AG08396 (cell line): Measurements from ENCODE around the gene PDZRN4.
"Not testable (repeated sequence)": the region's sequence is repeated elsewhere in the genome, so short reads cannot be mapped to it uniquely, and the experiment has no call there.

Source experiments
- DNase-seq: peaks from one replicate; pipeline ENCODE4 v3.0.0; 2012; ENCODE audit warnings: low spot score, mixed read lengths

PDZRN4 gene

DNA sequence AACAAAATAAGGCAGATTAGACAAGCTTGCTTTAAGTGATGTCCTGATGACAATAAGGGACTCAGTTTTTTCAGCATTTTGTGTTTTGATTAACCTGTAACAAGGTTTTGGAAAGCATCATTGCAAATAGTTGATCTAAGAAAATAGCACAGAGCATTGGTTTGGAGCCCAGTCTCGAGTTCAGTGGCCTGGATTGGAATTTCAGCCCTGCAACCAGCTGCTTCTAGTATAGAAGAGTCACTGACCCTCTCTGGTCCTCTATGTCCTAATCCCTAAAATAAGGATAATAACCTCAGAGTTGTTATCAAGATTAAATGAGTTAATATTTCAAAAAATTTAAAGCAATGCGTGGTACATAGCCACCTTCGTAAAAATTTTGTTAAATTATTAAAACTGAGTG lies 25.5 kb downstream of the PDZRN4 start:
- DNase-seq: no peak

DNA sequence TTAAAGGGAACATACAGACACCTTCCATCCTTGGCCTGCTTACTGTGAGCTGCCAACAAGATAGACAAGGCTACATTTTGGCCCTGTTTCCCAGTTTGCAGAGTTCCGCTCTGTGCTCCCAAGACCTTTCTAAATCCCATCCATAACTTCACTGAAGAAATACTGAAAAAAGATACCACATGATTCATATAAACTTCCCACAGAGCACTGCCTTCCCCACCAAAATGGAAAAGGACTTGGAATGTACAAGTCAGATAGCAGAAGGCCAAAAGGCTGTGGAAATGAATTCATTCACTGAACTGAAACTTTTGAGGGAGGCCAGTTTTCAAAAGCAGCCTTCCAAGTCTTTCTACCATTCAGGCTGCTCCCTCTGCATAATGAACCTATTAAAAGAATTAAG lies 29.6 kb downstream of the PDZRN4 start:
- DNase-seq: no peak

DNA sequence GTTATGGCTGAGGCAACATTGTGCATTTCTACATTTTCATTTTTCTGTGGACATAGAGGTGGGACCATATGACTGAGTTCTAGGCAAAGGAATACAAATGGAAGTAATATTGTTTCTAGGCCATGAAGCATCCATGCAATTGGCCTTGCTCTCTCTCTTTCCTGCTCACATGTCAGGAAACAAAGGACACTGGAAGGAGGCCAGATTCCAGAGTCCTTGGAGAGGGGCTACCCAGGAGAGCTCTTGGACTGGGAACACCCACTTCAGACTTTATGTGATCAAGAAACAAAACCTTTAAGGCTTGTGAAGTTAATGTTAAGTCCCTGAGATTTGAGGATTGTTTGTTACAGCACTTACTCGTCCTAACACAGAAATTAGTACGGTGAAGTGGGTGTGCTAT lies 32.8 kb downstream of the PDZRN4 start:
- no peak for DNase-seq

DNA sequence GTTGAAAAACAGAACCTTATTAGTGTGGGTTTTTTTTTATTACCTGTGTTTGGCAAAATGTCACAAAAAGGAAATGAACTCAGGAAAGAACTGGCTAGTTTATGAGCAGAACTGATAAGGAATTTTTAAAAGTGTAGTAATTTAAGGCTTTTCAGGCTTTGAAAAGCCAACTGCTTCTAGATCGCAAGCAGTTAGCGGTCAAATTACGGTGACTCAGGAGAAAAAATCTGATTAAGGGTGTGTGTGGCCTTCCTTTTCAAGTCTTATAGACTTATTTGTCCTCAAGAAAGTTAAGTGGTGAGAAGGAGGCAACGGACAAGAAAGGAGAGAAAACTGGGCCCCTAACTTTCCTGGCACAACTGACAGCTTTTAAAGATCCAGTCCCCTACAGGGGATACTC lies 33.4 kb downstream of the PDZRN4 start:
- DNase-seq: no peak

DNA sequence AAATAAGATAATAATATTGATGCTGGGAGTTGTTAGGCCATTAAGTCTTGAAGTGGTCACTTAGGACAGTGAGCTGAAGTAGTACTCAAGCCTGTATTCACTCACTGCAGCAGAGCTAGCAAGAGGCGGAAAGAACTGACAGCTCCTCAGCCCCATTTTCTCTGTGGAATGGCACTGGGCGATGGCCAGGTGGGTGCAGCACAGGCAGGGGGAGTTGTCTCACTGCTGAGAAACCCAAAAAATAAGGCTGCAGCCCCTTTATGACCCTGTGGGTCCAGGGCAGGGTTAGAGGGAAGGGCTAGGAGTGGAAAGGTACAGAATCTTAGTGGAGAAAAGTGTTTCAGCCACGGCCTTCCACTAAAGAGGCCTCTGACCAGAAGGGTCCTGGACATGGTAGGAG lies 35.5 kb downstream of the PDZRN4 start:
- DNase-seq: no peak

DNA sequence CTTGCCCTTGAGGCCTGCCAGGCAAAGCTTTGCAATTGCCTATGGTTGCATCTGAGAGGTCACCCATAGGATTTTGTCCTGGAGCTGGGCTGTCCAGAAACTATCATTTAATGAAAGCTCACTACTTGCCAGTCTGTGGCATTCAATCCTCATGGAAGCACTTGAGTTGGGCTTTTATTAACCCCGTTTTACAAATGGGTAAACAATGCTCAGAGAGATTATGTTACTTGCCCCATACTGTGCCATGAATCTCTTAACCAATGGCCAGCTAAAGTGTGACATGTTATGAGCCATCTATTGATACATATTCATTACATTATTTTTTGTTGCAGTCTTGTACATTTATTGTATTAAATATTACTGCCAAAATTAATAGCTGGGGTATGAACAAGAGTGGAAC lies 35.9 kb downstream of the PDZRN4 start:
- DNase-seq: no peak

DNA sequence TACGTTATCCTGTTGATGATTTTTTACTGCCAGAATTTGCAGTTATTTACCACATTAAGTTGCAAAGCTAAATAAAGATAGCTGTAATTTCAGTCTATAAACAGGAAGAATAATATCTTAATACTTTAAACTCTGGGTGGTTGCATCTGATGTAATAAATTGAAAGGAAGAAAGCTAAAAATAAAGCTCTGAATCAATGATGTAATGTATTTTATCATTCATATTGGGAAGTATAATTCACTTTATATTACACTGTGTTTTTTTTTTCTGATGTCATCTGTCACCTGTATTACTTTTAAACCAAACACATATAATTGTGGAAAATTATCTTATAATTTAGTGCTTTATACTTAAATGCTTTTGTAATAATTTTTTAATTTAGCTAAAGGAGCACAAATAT lies 37.1 kb downstream of the PDZRN4 start:
- no peak for DNase-seq

DNA sequence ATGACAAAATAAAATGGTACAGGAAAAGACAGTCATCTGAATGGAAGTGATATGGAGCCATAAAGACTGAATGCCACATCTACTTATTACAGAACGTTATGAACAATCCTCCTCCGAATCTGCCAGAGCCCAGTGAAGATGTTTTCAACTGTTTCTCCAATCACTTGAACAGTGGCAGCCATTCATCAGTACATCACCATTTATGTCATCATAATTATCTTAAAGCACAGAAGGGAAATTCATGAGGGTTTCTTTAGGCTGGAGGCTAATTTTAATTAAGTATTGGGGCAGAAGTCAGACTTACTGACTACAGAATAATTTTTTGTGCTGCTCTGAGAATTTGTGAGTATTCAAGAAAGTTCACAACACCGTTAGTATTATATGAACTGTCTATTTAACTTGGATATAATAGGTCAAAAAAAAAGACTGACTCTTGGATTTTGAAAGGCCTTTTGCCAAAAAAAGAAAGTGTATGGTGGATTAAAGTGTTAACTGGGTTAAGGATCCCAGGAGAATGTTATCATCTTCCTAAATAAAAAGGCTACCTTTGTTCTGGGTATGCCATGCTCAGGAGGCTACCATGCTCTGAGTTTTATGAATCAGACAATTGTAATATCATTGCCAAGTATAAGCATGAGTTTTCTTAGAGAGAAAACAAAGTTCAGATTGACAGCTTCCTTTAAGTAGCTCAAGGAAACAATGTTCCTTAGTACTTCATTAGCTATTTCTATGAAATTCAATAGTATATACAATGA lies 40.1 kb downstream of the PDZRN4 start:
- DNase-seq: no peak

DNA sequence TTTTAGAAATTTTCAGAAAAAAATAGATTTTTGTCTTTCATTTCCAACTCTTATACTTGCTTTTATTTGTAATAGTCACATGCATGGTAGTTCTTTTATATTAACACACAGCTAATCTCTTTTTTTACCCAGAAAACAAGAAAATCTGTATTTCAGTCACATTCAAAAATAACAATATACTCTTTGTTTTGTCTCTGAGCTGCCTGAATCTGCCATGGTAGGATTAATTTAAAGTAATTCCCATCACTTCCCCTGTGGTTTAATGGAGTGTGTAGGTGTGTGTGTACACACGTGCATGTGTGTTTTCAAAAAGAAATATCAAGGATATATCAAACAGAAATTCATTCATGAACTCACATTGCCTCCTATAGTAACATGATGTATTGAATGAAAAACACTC lies 42.6 kb downstream of the PDZRN4 start:
- no peak for DNase-seq

DNA sequence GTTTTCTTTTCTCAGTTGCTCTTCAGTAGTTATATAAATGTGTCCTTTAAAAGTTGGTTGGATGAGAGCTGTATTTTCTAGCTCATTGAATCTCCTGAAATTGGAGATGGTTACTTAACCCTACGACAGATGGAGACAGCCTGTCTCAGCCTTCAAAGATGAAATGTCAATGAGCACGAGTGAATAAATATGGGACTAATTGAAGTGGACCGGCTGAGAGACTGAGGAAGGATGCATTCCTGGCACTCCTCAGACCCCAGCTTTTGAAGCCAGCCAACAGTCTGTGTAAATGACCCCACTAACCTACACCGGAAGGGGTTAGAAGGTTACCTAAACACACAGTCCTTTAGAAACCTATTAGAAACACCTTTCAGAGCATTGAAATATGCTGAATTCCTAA lies 46.6 kb downstream of the PDZRN4 start:
- DNase-seq: no peak

DNA sequence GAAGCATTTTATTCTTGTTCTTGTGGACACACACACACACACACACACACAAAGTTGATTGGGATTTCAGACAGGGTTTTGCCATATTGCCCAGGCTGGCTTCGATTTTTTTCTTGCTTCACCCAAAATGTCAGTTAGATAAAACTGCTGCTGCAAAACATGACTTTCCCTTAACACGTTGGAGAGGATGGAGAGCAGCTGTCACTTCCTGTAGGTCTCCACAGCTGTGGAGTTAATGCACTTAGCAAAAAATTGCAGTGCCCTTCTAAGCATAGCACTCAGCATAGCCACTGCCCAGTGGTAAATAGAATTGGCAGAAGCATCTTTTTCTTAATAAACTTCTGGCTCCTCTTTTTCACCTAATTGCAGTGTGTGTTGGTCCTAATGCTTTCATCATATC lies 54.5 kb downstream of the PDZRN4 start:
- no peak for DNase-seq

DNA sequence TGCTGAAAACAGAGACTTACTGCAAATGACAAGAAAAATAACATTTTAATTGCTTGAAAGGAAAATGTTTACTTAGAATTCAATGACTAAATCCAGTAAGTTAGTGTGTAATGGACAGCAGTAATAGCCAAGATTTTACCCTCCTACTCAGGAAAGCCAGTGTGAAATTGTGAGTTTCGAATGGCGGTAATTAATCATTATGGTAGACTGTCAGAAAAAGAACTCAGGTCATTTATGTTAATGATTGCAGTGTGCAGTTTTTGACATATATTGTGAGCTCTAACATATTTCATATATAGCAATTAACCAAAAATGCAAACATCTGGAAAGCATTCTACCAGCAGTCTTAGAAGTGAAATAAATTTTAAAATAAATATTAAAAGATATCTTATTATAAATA lies 60.3 kb downstream of the PDZRN4 start:
- DNase-seq: no peak

DNA sequence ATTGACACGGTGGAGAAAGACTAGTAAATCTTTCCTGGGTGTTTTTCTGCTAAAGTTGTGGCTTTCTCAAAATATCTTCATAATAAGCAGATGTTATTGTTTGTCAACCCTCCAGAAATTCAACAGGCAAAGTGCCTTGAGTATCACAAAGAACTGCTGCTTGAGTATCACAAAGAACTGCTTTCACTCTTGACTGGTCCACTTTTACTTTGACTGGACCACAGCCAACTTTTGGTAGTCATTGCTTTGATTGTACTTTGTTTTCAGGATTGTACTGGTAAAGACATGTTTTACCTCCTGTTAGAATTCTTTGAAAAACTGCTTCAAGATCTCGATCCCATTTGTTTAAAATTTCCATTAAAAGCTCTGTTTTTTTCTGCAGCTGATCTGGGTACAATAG lies 62.6 kb downstream of the PDZRN4 start:
- DNase-seq: no peak

DNA sequence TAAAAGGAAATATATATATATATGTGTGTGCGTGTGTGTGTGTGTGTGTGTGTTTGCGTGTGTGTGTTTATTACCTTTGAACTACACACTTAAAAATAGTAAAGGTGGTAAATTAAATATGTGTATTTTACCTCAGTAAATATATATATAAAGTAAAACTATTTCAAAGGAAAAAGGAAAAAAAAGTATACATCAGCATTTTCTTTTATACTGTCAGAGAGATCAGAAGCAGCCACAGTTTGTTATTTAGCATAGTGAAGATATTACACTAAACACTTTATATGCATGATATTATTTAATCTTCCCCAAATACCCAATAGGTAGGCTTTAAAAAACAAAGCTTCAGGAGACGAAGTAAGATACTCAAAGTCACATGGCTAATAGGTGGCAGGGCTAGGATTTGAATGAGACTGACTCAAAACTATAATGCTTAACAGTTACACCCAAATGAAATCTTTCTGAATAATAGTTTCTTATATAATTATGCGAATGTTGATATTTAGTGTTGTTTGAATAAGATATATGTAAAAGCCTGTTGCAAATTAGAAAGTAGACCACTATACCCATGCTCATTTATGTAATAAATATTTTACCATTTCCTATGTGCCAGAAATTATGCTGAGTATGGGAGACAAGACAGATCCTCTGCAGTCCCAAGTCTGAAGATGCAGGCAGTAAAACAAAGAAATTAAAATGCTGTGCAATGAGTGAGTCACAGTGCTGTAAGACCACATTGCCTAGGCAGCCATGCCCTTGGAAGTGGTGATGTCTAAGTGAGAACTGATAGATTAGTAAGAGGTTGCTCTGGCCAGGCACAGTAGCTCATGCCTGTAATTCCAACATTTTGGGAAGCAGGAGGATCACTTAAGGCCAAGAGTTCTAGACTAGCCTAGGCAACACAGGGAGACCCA lies 66.1 kb downstream of the PDZRN4 start:
- DNase-seq: no peak

DNA sequence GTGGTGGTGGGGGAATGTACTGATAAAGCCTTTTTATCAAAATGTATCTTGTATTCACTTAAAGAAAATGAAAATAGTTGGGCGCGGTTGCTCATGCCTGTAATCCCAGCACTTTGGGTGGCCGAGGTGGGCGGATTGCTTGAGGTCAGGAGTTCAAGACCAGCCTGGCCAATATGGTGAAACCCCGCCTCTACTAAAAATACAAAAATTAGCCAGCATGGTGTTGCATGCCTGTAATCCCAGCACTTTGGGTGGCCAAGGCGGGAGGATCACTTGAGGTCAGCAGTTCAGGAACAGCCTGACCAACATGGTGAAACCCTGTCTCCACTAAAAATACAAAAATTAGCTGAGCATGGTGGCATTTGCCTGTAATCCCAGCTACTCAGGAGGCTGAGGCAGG lies 75.1 kb downstream of the PDZRN4 start:
- not testable (repeated sequence) for DNase-seq

DNA sequence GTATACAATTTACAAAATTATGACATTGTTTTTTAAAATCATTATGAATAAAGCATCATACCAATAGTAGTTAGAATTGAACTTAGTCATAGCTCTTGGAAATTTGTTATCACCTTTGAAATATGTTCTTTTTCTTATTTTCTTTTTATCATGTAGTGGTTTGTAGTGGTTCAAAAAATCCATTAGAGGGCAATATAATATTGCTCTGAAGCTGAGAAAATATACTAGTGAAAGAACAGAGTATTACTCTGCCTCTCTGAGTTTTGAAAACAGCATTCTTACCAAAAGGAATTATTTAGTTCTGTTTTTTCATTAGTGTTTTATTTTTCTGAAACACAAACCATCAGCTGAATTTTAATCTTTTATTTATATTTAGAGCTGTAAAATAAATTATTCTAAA lies 76.2 kb downstream of the PDZRN4 start:
- no peak for DNase-seq

DNA sequence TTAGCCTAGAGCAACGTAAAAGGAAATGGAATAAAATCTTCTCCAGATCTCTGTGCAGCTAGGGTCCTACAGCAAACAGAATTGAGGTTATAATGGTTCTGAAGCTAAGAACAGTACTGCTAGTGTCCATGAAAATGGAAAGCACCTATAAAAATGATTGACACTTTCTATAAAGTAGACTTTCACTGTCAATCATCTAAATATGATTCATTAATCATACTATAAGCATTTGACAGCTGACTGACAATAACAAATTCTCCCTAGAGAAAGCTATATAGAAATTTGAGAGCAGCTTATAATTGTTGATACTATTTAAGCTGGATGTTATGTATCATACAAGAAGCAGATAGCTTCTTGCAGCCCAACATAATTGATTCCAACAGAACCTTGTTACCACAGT lies 80.9 kb downstream of the PDZRN4 start:
- no peak for DNase-seq

DNA sequence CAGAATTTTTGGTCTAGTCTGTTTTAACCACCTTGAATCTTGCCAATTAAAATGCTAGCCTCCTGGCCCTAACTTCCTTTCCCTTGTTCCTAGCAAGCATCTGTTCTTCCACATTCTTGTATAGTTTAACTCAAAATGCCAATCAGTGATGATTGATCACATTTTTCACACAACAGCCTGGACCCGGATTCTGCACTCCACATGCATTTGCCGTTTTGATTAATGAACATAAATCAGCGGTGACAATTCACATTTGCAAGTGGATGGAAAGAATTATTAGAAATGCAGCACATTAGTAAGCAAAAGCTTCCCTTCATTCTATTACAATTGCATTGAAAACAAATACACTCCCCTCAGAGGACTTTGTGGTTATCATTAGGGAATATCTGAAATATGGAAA lies 83.4 kb downstream of the PDZRN4 start:
- no peak for DNase-seq

DNA sequence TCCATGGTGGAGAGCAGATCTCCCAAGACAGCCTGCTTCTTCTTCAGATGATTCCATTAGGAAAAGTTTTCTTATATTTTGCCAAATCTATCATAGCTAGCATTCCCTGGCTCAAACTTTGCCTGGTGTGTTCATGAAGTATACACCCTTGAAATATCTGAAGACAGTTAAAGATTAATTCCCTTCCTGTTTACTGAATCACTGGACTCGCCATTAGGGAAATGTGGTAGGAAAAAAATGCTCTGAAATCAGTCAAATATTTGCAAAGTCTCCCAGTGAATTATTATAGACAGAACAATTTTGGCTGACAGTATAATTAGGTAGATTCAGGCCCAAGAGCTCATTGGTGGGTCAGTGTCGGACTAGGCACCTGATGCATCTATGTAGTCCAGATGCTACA lies 86.5 kb downstream of the PDZRN4 start:
- no peak for DNase-seq

DNA sequence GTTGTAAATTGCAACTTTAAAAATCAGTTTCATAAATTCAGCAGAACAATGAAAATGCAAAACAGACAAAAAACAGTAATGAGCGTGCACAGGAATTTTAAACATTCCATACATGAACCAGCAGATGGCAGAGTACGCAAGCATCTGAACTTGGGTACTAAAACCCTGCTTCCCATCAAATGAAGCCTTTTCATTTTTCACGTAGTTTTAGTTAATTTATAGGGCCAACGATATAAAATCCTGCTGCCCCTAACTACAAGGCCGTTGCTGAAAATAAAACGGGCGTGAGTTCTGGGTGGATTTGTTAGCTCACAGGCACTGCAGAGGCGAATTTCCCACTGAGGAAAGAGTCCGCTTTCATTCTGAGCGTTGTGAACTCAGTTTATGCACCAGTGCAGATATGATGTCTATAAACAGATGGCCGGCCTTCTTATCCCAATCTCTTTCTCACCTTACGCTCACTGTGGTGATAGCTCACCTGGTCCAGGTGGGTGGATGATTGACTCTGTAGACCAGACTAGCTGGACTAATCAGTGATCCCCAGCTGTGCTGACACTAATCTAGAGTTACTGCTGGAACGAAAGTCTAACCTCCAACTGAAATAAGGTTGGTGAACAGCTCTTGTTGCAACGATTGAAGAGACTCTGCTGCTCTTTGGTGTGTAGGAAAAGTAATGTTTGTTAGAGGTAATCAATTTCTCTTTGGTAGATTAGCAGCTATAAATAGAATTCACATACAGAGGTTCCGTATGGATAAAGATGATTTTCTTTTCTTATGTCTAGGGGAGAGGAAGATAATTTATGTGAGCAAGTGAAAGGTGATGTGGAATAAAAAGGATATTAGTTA lies 89.2 kb downstream of the PDZRN4 start:
- DNase-seq: peak; percentile 36

DNA sequence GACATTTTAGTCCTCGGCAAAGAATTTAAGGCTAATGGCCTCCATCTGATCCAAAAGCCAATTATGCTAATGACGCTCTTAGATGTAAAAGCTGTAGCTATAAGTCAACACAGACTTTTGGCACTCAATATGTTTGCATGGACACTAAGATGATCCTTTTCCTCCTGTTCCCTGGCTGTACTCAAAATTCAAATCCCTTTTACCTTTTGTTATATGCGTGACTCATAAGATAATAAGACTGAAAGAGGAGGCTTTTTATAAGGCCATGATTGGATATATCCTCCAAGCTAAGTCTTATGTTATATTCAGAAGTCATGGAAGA lies 89.8 kb downstream of the PDZRN4 start:
- DNase-seq: no peak

DNA sequence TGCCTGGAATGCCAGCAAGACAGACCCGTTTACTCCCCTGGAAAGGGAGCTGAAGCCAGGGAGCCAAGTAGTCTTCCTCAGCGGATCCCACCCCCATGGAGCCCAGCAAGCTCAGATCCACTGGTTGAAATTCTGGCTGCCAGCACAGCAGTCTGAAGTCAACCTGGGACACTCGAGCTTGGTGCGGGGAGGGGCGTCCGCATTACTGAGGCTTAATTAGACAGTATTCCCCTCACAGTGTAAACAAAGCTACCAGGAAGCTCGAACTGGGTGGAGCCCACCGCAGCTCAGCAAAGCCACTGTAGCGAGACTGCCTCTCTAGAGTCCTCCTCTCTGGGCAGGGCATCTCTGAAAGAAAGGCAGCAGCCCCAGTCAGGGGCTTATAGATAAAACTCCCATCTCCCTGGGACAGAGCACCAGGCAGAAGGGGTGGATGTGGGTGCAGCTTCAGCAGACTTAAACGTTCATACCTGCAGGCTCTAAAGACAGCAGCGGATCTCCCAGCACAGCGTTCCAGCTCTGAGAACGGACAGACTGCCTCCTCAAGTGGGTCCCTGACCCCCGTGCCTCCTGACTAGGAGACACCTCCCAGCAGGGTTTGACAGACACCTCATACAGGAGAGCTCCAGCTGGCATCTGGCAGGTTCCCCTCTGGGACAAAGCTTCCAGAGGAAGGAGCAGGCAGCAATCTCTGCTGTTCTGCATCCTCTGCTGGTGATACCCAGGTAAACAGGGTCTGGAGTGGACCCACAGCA lies 92.4 kb downstream of the PDZRN4 start:
- DNase-seq: not testable (repeated sequence)
